HG02943 (cell line): ENCODE results near the gene CSAG2.

Source experiments
- ATAC-seq: cut with Tn5 transposase; IDR thresholded peaks from one replicate; pipeline ENCODE4 v1.9.1; 2021; ENCODE audit warnings: mild to moderate bottlenecking, low read depth, moderate library complexity; ENCODE audit not compliant: unreplicated experiment

CSAG2 gene

DNA sequence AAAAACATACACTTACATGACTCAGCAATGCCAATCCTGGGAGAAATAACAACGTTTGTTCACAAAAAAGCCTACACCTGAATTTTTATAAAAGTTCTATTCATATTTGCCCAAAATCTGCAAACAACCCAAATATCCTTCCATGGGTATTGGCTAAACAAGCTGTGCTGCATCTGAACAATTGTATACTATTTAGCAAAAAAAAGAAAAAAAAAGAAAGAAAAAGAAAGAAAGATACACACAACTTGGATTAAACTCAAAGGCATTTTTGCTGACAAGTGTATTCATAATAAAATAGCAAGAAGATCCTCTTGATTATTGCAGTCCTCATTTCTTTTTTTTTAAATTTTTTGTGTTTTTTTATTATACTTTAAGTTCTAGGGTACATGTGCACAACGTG is 34.9 kb downstream of the CSAG2 start:
- ATAC-seq: no peak

DNA sequence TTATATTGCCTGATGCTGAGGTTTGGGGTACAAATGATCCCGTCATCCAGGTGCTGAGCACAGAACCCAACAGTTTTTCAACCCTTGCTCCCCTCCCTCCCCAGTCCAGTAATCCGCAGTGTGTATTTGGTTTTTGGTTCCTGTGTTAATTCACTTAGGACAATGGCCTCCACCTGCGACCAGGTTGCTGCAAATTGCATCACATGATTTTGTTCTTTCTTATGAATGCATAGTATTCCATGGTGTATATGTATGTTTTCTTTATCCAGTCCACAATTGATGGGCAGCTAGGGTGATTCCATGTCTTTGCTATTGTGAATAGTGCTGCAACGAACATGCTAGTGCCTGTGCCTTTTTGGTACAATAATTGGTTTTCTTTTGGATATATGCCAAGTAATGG is 46.0 kb downstream of the CSAG2 start:
- ATAC-seq: no peak

DNA sequence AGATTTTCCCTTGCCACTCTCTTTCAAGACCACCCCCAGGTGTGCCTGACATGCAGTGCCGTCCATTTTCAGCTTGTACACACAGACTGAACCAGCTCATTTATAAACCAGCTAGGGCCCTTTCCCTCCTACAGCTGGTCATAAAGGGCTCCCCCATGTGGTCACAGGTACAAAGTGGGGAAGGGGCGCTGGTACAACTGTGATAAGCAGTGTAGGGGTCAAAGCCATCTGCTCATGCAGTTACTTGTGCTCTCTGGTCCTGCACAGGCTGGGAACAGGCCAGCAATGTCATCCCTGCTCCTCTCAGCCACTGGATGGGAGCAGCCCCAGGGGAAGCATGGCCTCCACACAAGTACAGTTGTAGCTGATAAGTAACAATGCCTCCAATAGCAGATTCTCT is 50.8 kb downstream of the CSAG2 start:
- ATAC-seq: no peak
